Measurements from ENCODE around the gene OSBP2. TPM values are rescaled to one million over a fixed set of nuclear protein-coding genes. Genes with fewer than 3 reads are reported as not detected.

OSBP2 gene
- total and polyA plus RNA-seq, 12 donors, result 0.84 to 20.1 (median 13.2) TPM

DNA sequence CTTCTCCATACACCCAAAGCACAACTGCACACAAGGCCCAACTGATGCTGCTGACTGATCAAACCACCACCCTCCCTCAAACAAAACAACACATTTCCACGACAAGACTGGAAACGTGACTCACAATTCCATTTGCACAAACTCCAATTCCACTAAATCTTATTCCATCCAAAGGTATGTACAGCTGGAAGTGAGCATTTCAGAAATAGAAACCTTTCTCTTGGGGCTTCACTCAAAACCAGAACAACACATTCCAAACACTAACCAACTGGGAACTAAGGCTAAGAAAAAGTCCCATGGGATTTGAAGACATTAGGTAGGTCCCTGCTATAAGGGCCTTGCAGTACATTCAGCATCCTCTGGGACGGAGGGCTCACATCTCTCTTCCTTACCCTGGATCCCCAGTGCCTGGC lies 254.3 kb downstream of the OSBP2 start:
- no peak overlapping the region for H3K4me3 ChIP-seq
- 65 to 74% methylated on average over 3 of the region's 3 CpGs for WGBS, 2 donors
- H3K36me3 ChIP-seq, result peaks cover 0 to 88% (median 34%) of the 10 kb centered on the region in 9 donors
- no peak overlapping the region for H3K27ac ChIP-seq
- intact Hi-C loops (cut with DNase I), result loop anchor here (1.0 to 10.0 kb wide), 11 partner anchors 134 to 286 kb away; partner anchors contain the start of gene PLA2G3 (in 2 of the 10)
- TF ChIP-seq, protein P1, sequence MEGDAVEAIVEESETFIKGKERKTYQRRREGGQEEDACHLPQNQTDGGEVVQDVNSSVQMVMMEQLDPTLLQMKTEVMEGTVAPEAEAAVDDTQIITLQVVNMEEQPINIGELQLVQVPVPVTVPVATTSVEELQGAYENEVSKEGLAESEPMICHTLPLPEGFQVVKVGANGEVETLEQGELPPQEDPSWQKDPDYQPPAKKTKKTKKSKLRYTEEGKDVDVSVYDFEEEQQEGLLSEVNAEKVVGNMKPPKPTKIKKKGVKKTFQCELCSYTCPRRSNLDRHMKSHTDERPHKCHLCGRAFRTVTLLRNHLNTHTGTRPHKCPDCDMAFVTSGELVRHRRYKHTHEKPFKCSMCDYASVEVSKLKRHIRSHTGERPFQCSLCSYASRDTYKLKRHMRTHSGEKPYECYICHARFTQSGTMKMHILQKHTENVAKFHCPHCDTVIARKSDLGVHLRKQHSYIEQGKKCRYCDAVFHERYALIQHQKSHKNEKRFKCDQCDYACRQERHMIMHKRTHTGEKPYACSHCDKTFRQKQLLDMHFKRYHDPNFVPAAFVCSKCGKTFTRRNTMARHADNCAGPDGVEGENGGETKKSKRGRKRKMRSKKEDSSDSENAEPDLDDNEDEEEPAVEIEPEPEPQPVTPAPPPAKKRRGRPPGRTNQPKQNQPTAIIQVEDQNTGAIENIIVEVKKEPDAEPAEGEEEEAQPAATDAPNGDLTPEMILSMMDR (IDR thresholded peaks at IDR 0.05), result no peak
- no peaks in the 10 kb centered on the region for H3K9me3 ChIP-seq
- ATAC-seq (no peak), DNase-seq (no peak)
- no peaks in the 10 kb centered on the region for H3K27me3 ChIP-seq
- H3K4me1 ChIP-seq, result peaks cover 5 to 30% (median 21%) of the 10 kb centered on the region in 9 donors

DNA sequence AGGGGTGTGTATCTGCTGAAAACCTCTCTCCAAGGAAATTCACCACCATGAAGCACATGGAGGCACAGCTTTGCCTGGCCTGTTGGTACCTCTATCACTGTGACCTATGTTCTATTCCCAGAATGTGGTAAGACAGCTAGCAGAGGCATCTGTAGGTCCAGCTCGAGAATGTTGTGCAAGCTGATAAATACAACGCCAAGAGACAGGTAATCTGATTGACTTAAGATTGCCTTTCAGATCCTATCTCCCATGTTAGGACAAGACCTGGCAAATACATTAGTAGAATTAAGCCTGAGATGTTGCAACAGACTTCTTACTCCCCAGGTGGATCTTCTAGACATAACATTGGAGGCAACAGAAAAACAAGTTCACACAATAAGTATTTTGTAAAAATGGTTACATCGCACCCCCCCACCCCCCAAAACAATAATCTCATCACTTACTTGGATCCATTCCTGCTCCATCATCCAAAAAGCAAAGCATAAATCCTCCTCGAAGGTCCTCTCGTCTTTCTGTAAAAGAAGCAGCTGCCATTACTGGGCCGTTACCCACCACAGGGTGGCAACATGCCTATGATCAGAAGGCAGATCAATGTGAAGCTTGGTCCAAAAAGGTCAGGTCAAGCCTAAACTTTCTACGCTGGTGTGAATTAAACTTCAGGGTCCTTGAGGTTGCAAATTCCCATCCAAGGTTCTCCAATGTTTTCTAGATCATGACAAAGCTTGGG lies 255.4 kb downstream of the OSBP2 start:
- Histone ChIP-seq H3K9me3 (no peaks in the 10 kb centered on the region), H3K4me3 (no peak overlapping the region), H3K27me3 (no peaks in the 10 kb centered on the region), H3K4me1 (peaks cover 5 to 30% (median 21%) of the 10 kb centered on the region in 9 donors), H3K36me3 (peaks cover 0 to 88% (median 27%) of the 10 kb centered on the region in 9 donors), H3K27ac (no peak overlapping the region)
- intact Hi-C loops (cut with DNase I), result loop anchor here (1.0 to 10.0 kb wide), 10 partner anchors 133 to 285 kb away; partner anchors contain the start of gene PLA2G3 (in 2 of the 10)
- WGBS, 2 donors, result 88% methylated on average over 7 of the region's 7 CpGs
- TF ChIP-seq, protein P1 (IDR thresholded peaks at IDR 0.05), result no peak
- DNase-seq (no peak), ATAC-seq (no peak)

DNA sequence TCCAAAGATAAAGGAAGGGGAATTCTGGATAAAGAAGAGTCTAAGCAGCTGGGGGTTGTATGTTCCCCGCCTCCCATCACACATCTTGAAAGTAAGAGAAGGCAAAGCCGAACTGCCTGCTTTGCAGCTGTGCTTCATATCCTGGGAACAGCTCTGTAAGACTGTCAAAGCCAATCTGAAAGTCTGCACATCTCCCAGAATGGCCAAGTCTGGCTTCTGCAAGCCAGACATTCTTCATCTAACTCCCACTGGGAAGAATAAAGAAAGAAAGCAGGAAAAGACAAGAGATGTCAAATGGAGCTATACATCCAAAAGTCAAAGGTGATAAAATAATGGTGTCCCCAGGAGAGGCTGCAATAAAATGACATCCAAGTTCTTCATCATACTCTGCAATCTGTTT lies 258.5 kb downstream of the OSBP2 start:
- 72 to 83% methylated on average over 2 of the region's 2 CpGs for WGBS, 2 donors
- TF ChIP-seq, protein P1 (IDR thresholded peaks at IDR 0.05), result no peak

DNA sequence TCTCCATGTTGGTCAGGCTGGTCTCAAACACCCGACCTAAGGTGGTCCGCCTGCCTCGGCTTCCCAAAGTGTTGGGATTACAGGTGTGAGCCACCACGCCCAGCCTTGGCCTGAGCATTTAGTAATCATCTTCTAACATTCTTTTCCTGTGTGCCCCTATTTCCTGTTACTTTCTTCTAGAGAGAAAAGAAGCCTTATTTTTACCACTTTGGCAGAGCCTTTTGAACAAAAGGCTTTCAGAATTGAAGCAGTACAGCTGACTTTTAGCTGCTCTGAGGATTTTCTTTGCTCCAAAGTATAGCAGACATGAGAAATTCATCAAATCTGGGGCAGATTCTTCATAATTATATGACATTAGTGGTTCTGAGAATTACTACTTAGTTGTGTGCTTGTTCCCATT lies 260.5 kb downstream of the OSBP2 start:
- DNase-seq (no peak), ATAC-seq (no peak)
- no peak overlapping the region for H3K4me3 ChIP-seq
- no peak overlapping the region for H3K27ac ChIP-seq
- no peaks in the 10 kb centered on the region for H3K27me3 ChIP-seq
- 95% methylated on average over 4 of the region's 4 CpGs for WGBS, 2 donors
- TF ChIP-seq, protein P1 (IDR thresholded peaks at IDR 0.05), result no peak
- H3K4me1 ChIP-seq, result peaks cover 0 to 12% (median 0%) of the 10 kb centered on the region in 9 donors
- H3K36me3 ChIP-seq, result peaks cover 0 to 83% (median 8%) of the 10 kb centered on the region in 9 donors
- intact Hi-C loops (cut with DNase I), result no loop called here
- no peaks in the 10 kb centered on the region for H3K9me3 ChIP-seq

More for the DNA sequence above, 258.5 kb downstream of the OSBP2 start:
- no peak overlapping the region for H3K4me3 ChIP-seq
- no peaks in the 10 kb centered on the region for H3K27me3 ChIP-seq
- DNase-seq (no peak), ATAC-seq (no peak)
- intact Hi-C loops (cut with DNase I), result no loop called here
- H3K4me1 ChIP-seq, result peaks cover 0 to 10% (median 4%) of the 10 kb centered on the region in 9 donors
- H3K36me3 ChIP-seq, result peaks cover 0 to 99% (median 18%) of the 10 kb centered on the region in 9 donors
- no peak overlapping the region for H3K27ac ChIP-seq
- no peaks in the 10 kb centered on the region for H3K9me3 ChIP-seq

Small RNA genes within 50 kb of the gene (microRNA-seq; reads per million reads assigned to microRNA genes)
- gene MIR3200, result 13.2 to 26.1 reads per million in 2 donors

Other genes starting within 250 kb of the OSBP2 start
- gene SEC14L3, start 222.9 kb upstream of the OSBP2 start, total RNA-seq, result not detected
- gene SEC14L3, start 222.9 kb upstream of the OSBP2 start, polyA plus RNA-seq, result not detected
- under 1 TPM in 2 of 10 donors, not detected in 8; 0.12 to 0.15 TPM for gene SEC14L4, start 189.2 kb upstream of the OSBP2 start, total RNA-seq
- not detected for gene SEC14L4, start 189.2 kb upstream of the OSBP2 start, polyA plus RNA-seq
- gene SEC14L6, start 148.1 kb upstream of the OSBP2 start, total RNA-seq, result under 1 TPM in 5 of 10 donors, not detected in 5; 0.11 to 0.37 (median 0.25) TPM
- not detected for gene SEC14L6, start 148.1 kb upstream of the OSBP2 start, polyA plus RNA-seq
- under 1 TPM in 2 of 10 donors, not detected in 8; 0.22 to 0.28 TPM for gene GAL3ST1, start 120.2 kb upstream of the OSBP2 start, total RNA-seq
- gene GAL3ST1, start 120.2 kb upstream of the OSBP2 start, polyA plus RNA-seq, result under 1 TPM; 0.29 to 0.49 TPM
- 10 to 100 TPM; 16.3 to 31.3 (median 24.5) TPM for gene PES1, start 103.0 kb upstream of the OSBP2 start, total RNA-seq
- 10 to 100 TPM; 26.2 to 51.7 TPM for gene PES1, start 103.0 kb upstream of the OSBP2 start, polyA plus RNA-seq
- gene TCN2, start 87.7 kb upstream of the OSBP2 start, total RNA-seq, result 10 to 100 TPM in 9 of 10 donors, 1 to 10 TPM in 1; 8.9 to 46.8 (median 14.8) TPM
- gene TCN2, start 87.7 kb upstream of the OSBP2 start, polyA plus RNA-seq, result 10 to 100 TPM; 11.7 to 17.4 TPM
- gene SLC35E4, start 59.1 kb upstream of the OSBP2 start, total RNA-seq, result 1 to 10 TPM; 1.8 to 6.0 (median 3.1) TPM
- 1 to 10 TPM; 3.3 to 3.8 TPM for gene SLC35E4, start 59.1 kb upstream of the OSBP2 start, polyA plus RNA-seq
- 1 to 10 TPM; 1.5 to 6.3 (median 2.8) TPM for gene DUSP18, start 27.0 kb upstream of the OSBP2 start, total RNA-seq
- gene DUSP18, start 27.0 kb upstream of the OSBP2 start, polyA plus RNA-seq, result 1 to 10 TPM; 1.6 to 2.3 TPM